ENCODE measurements around the gene CLK1.
"Not testable (repeated sequence)": the region's sequence is repeated elsewhere in the genome, so short reads cannot be mapped to it uniquely, and the experiment has no call there.

Gene CLK1

GRCh38 chr2:200834701-200835100 is 29.8 kb downstream of the CLK1 start:
- Histone ChIP-seq H3K36me3 (ENCODE audit: control insufficient read depth in 5 of 5, insufficient read depth in 5 of 5, low read length in 5 of 5) (no peaks in the 10 kb centered on the region), H3K4me3 (ENCODE audit: low read depth in 1 of 5, low read length in 5 of 5) (no peak overlapping the region), H3K9ac (ENCODE audit: low read length in 5 of 5) (no peak overlapping the region), H3K4me1 (ENCODE audit: control insufficient read depth in 5 of 5, insufficient read depth in 5 of 5, low read length in 5 of 5) (no peaks in the 10 kb centered on the region), H3K27ac (ENCODE audit: low read depth, low read length) (no peak overlapping the region), H3K9me3 (ENCODE audit: control insufficient read depth in 5 of 5, low read length in 5 of 5) (peaks cover 0 to 8% (median 4%) of the 10 kb centered on the region in 5 donors), H3K27me3 (ENCODE audit: control insufficient read depth in 5 of 5, insufficient read depth in 4 of 5, low read length in 5 of 5) (no peaks in the 10 kb centered on the region)

- no peaks in the 10 kb centered on the region for H3K27me3 ChIP-seq (ENCODE audit: control insufficient read depth in 5 of 5, insufficient read depth in 4 of 5, low read length in 5 of 5)
- H3K9me3 ChIP-seq (ENCODE audit: control insufficient read depth in 5 of 5, low read length in 5 of 5) = no peaks in the 10 kb centered on the region
- H3K27ac ChIP-seq (ENCODE audit: low read depth, low read length) = no peak overlapping the region
- peaks cover 0 to 4% (median 0%) of the 10 kb centered on the region in 5 donors for H3K4me1 ChIP-seq (ENCODE audit: control insufficient read depth in 5 of 5, insufficient read depth in 5 of 5, low read length in 5 of 5)
- peaks cover 0 to 6% (median 0%) of the 10 kb centered on the region in 5 donors for H3K36me3 ChIP-seq (ENCODE audit: control insufficient read depth in 5 of 5, insufficient read depth in 5 of 5, low read length in 5 of 5)
- H3K9ac ChIP-seq (ENCODE audit: low read length in 5 of 5) = no peak overlapping the region
- no peak overlapping the region for H3K4me3 ChIP-seq (ENCODE audit: low read depth in 1 of 5, low read length in 5 of 5)
Observed at GRCh38 chr2:200829258-200829655, 35.2 kb downstream of the CLK1 start.

GRCh38 chr2:200828572-200829257 is 35.7 kb downstream of the CLK1 start:
- Histone ChIP-seq H3K27ac (ENCODE audit: low read depth, low read length) (no peak overlapping the region), H3K9me3 (ENCODE audit: control insufficient read depth in 5 of 5, low read length in 5 of 5) (no peaks in the 10 kb centered on the region), H3K4me1 (ENCODE audit: control insufficient read depth in 5 of 5, insufficient read depth in 5 of 5, low read length in 5 of 5) (peaks cover 0 to 4% (median 0%) of the 10 kb centered on the region in 5 donors), H3K27me3 (ENCODE audit: control insufficient read depth in 5 of 5, insufficient read depth in 4 of 5, low read length in 5 of 5) (no peaks in the 10 kb centered on the region), H3K9ac (ENCODE audit: low read length in 5 of 5) (no peak overlapping the region), H3K4me3 (ENCODE audit: low read depth in 1 of 5, low read length in 5 of 5) (no peak overlapping the region), H3K36me3 (ENCODE audit: control insufficient read depth in 5 of 5, insufficient read depth in 5 of 5, low read length in 5 of 5) (peaks cover 0 to 10% (median 1%) of the 10 kb centered on the region in 5 donors)

GRCh38 chr2:200828104-200828503 is 36.4 kb downstream of the CLK1 start:
- Histone ChIP-seq H3K4me3 (ENCODE audit: low read depth in 1 of 5, low read length in 5 of 5) (no peak overlapping the region), H3K9ac (ENCODE audit: low read length in 5 of 5) (no peak overlapping the region), H3K4me1 (ENCODE audit: control insufficient read depth in 5 of 5, insufficient read depth in 5 of 5, low read length in 5 of 5) (peaks cover 0 to 4% (median 0%) of the 10 kb centered on the region in 5 donors), H3K27me3 (ENCODE audit: control insufficient read depth in 5 of 5, insufficient read depth in 4 of 5, low read length in 5 of 5) (no peaks in the 10 kb centered on the region), H3K9me3 (ENCODE audit: control insufficient read depth in 5 of 5, low read length in 5 of 5) (no peaks in the 10 kb centered on the region), H3K27ac (ENCODE audit: low read depth, low read length) (no peak overlapping the region), H3K36me3 (ENCODE audit: control insufficient read depth in 5 of 5, insufficient read depth in 5 of 5, low read length in 5 of 5) (peaks cover 0 to 10% (median 2%) of the 10 kb centered on the region in 5 donors)

GRCh38 chr2:200821686-200822245 is 42.7 kb downstream of the CLK1 start:
- H3K4me1 ChIP-seq (ENCODE audit: control insufficient read depth in 5 of 5, insufficient read depth in 5 of 5, low read length in 5 of 5) = no peaks in the 10 kb centered on the region
- peaks cover 43 to 55% (median 53%) of the 10 kb centered on the region in 5 donors for H3K36me3 ChIP-seq (ENCODE audit: control insufficient read depth in 5 of 5, insufficient read depth in 5 of 5, low read length in 5 of 5)
- no peaks in the 10 kb centered on the region for H3K9me3 ChIP-seq (ENCODE audit: control insufficient read depth in 5 of 5, low read length in 5 of 5)
- H3K27ac ChIP-seq (ENCODE audit: low read depth, low read length) = no peak overlapping the region
- no peaks in the 10 kb centered on the region for H3K27me3 ChIP-seq (ENCODE audit: control insufficient read depth in 5 of 5, insufficient read depth in 4 of 5, low read length in 5 of 5)
- H3K4me3 ChIP-seq (ENCODE audit: low read depth in 1 of 5, low read length in 5 of 5) = no peak overlapping the region
- no peak overlapping the region for H3K9ac ChIP-seq (ENCODE audit: low read length in 5 of 5)

- no peaks in the 10 kb centered on the region for H3K9me3 ChIP-seq (ENCODE audit: control insufficient read depth in 5 of 5, low read length in 5 of 5)
- no peaks in the 10 kb centered on the region for H3K4me1 ChIP-seq (ENCODE audit: control insufficient read depth in 5 of 5, insufficient read depth in 5 of 5, low read length in 5 of 5)
- H3K27me3 ChIP-seq (ENCODE audit: control insufficient read depth in 5 of 5, insufficient read depth in 4 of 5, low read length in 5 of 5) = no peaks in the 10 kb centered on the region
- H3K9ac ChIP-seq (ENCODE audit: low read length in 5 of 5) = no peak overlapping the region
- no peak overlapping the region for H3K27ac ChIP-seq (ENCODE audit: low read depth, low read length)
- H3K4me3 ChIP-seq (ENCODE audit: low read depth in 1 of 5, low read length in 5 of 5) = no peak overlapping the region
- peaks cover 50 to 65% (median 63%) of the 10 kb centered on the region in 5 donors for H3K36me3 ChIP-seq (ENCODE audit: control insufficient read depth in 5 of 5, insufficient read depth in 5 of 5, low read length in 5 of 5)
Observed at GRCh38 chr2:200820573-200821234, 43.8 kb downstream of the CLK1 start.

- not testable (repeated sequence) for H3K9ac ChIP-seq (ENCODE audit: low read length in 5 of 5); H3K27me3 ChIP-seq (ENCODE audit: control insufficient read depth in 5 of 5, insufficient read depth in 4 of 5, low read length in 5 of 5); H3K4me3 ChIP-seq (ENCODE audit: low read depth in 1 of 5, low read length in 5 of 5); H3K9me3 ChIP-seq (ENCODE audit: control insufficient read depth in 5 of 5, low read length in 5 of 5); H3K27ac ChIP-seq (ENCODE audit: low read depth, low read length)
- H3K36me3 ChIP-seq (ENCODE audit: control insufficient read depth in 5 of 5, insufficient read depth in 5 of 5, low read length in 5 of 5) = peaks cover 62 to 83% (median 79%) of the 10 kb centered on the region in 5 donors
- H3K4me1 ChIP-seq (ENCODE audit: control insufficient read depth in 5 of 5, insufficient read depth in 5 of 5, low read length in 5 of 5) = peaks cover 4 to 17% (median 12%) of the 10 kb centered on the region in 5 donors
Observed at GRCh38 chr2:200818732-200819131, 45.7 kb downstream of the CLK1 start.

- Histone ChIP-seq H3K9ac (ENCODE audit: low read length in 5 of 5) (peak overlapping the region in 1 of 5 donors; percentile 99), H3K27ac (ENCODE audit: low read depth, low read length) (peak overlapping the region; percentile 98), H3K4me1 (ENCODE audit: control insufficient read depth in 5 of 5, insufficient read depth in 5 of 5, low read length in 5 of 5) (peaks cover 7 to 43% (median 36%) of the 10 kb centered on the region in 5 donors), H3K36me3 (ENCODE audit: control insufficient read depth in 5 of 5, insufficient read depth in 5 of 5, low read length in 5 of 5) (peaks cover 52 to 64% (median 59%) of the 10 kb centered on the region in 5 donors), H3K27me3 (ENCODE audit: control insufficient read depth in 5 of 5, insufficient read depth in 4 of 5, low read length in 5 of 5) (no peaks in the 10 kb centered on the region), H3K4me3 (ENCODE audit: low read depth in 1 of 5, low read length in 5 of 5) (no peak overlapping the region), H3K9me3 (ENCODE audit: control insufficient read depth in 5 of 5, low read length in 5 of 5) (no peaks in the 10 kb centered on the region)
Observed at GRCh38 chr2:200814917-200815316, 49.5 kb downstream of the CLK1 start.

GRCh38 chr2:200814276-200814815 is 50.1 kb downstream of the CLK1 start:
- Histone ChIP-seq H3K4me3 (ENCODE audit: low read depth in 1 of 5, low read length in 5 of 5) (no peak overlapping the region), H3K27me3 (ENCODE audit: control insufficient read depth in 5 of 5, insufficient read depth in 4 of 5, low read length in 5 of 5) (no peaks in the 10 kb centered on the region), H3K9ac (ENCODE audit: low read length in 5 of 5) (peak overlapping the region in 2 of 5 donors; percentile 31 to 99), H3K36me3 (ENCODE audit: control insufficient read depth in 5 of 5, insufficient read depth in 5 of 5, low read length in 5 of 5) (peaks cover 49 to 58% (median 53%) of the 10 kb centered on the region in 5 donors), H3K27ac (ENCODE audit: low read depth, low read length) (peak overlapping the region; percentile 98), H3K9me3 (ENCODE audit: control insufficient read depth in 5 of 5, low read length in 5 of 5) (no peaks in the 10 kb centered on the region), H3K4me1 (ENCODE audit: control insufficient read depth in 5 of 5, insufficient read depth in 5 of 5, low read length in 5 of 5) (peaks cover 7 to 46% (median 37%) of the 10 kb centered on the region in 5 donors)

All from subcutaneous abdominal adipose tissue (tissue), 5 donors.